ENCODE data around the gene KREMEN2.

DNA sequence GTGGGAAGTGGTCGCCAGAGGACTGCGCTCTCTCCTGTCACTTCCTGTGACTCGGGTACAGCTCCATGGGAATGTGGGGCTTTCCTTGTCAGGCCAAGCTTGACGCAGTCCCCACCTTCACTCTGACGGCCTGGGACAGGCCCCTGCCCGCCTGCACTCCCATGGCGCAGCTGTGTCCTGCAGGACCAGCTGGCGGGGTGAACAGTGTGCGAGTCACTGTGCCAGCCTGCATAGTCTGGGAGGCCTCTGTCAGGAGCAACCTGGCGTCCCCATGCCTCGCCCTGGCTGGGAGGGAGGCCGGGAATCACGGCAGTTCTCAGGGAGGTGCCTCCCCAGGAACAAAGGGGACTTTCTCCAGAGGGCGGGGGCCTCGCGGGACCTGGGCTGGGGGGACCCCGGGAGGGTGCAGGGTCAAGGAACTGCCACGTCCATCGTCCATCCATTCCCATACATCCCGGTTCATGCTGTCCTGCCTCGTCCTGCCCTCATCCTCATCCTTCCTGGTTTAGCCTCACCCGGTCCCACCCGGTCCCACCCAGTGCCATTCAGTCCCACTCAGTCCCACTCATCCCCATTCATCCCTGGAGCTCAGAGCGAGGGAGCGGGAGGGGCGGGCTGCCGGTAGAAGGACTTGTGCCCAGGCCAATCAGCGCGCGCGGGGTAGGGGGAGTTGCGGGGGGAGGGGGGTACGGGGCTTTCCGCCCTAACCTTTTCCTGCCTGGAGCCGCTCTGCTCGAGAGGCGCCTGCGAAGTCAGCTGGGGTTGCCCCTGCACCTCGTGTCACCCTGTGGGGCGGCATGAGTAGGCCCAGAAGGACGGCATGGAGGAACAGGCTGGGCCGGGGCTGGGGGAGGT lies 38.9 kb upstream of the KREMEN2 start:
- TF ChIP-seq, protein P1, sequence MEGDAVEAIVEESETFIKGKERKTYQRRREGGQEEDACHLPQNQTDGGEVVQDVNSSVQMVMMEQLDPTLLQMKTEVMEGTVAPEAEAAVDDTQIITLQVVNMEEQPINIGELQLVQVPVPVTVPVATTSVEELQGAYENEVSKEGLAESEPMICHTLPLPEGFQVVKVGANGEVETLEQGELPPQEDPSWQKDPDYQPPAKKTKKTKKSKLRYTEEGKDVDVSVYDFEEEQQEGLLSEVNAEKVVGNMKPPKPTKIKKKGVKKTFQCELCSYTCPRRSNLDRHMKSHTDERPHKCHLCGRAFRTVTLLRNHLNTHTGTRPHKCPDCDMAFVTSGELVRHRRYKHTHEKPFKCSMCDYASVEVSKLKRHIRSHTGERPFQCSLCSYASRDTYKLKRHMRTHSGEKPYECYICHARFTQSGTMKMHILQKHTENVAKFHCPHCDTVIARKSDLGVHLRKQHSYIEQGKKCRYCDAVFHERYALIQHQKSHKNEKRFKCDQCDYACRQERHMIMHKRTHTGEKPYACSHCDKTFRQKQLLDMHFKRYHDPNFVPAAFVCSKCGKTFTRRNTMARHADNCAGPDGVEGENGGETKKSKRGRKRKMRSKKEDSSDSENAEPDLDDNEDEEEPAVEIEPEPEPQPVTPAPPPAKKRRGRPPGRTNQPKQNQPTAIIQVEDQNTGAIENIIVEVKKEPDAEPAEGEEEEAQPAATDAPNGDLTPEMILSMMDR (conservative IDR thresholded peaks at IDR 0.05), result no peak
- no peak for TF ChIP-seq EZH2 (IDR thresholded peaks at IDR 0.05; ENCODE audit: low read depth)

Data from PC-9 (cell line).